Urothelium cell line (cell line): ENCODE results near the gene SNX18.

Experiments used
- DNase-seq: peaks from one replicate; pipeline ENCODE4 v3.0.0; 2011; ENCODE audit warnings: low spot score, mixed read lengths
- FAIRE-seq: peaks from 2 replicates; lab custom pipeline; 2011; peaks lifted over from hg19 to GRCh38; lab: Jason Lieb, UNC

Gene SNX18

DNA sequence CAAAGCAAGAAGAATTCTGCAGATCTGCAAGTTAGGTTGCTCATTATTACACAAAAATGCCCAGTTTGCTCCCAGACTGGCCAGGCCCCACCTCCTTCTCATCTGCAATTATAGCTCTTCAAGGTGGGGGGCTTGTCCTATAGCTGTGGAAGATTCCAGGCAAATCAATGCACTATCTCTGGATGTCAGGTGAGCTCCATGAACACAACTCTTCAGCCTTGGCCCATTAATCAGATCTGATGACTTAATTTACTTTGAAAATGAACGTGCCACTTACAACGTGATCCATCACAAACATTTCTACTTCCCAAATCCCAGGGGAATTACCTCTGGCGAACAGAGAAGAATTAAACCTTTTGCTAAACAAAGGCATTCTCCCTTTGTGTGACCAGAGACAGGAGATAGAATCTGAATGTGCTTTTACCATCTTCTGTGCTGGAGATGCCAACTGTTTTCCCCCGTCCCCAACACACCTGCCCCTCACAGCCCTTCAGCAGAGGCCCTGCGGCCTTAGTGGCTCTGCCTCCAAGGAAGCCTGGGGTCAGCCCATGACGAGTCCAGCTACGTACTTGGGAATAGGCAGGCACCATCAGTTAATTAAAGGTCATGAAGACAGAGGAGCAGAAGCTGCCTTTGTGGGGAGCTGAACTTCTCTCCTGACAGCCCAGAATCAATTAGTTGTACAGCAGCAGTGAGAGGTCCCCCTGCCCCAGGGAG, 60.5 kb downstream of the SNX18 start:
- no peak for FAIRE-seq
- no peak for DNase-seq

GRCh38 chr5:54579591-54580295, 62.2 kb downstream of the SNX18 start:
- no peak for DNase-seq
- FAIRE-seq, result peak; percentile 20

DNA sequence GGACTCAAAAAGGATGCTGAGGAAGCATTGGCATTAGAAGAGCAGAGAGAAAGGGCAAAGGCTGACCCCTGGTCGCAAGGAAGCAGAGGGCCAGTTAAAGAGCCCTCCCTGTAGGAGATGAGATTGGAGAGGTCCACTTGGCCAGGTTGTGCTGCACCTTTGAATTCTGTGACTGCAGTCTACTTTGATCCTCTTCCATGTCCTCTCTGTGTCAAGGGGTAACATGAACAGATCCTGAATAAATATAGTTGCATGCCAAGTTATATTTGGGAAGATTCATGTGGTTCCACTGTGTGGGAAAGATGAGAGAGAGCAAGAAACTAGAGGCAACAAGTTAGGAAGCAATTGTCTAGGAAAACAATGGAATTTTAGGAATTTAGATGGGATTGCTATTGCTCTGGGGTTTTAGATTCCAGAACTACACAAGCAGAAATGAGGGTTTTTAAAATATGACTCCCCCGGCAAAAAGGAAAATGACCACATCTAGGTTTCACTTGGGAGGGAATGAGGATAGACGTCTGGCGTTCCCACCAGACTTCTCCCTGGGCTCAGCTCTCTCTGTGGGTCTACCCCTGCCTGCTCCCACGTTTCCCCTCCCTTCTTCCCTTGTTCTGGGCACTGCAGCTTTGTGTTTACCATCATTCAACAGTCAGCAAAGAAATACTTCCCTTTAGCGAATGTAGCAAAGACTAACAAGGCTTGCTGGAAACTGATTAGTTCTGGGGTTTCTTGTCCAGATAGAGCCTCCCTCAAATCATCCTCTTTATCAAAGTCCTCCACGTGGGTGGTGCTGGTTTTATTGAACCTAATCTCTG, 63.6 kb downstream of the SNX18 start:
- DNase-seq, result peak; percentile 30

GRCh38 chr5:54581831-54582548, 64.4 kb downstream of the SNX18 start:
- DNase-seq (no peak), FAIRE-seq (no peak)

More for the DNA sequence above, 63.6 kb downstream of the SNX18 start:
- no peak for FAIRE-seq

- FAIRE-seq (no peak), DNase-seq (no peak)
Measured at GRCh38 chr5:54586336-54586735, 68.8 kb downstream of the SNX18 start.

DNA sequence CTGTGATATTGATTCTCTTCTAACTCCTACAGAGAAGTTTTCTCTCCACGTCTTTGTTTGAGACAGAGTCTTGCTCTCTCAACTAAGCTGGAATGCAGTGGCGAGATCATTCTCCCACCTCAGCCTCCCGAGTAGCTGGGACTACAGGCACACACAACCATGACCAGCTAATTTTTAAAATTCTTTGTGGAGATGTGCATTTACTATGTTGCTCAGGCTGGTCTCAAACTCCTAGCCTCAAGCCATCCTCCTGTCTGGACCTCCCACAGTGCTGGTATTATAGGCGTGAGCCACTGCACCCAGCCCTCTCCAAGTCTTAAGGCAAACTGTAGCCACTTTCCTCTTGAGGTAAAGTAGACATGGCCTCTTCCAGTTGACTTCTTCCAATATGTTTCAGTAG, 72.2 kb downstream of the SNX18 start:
- FAIRE-seq, result no peak

DNA sequence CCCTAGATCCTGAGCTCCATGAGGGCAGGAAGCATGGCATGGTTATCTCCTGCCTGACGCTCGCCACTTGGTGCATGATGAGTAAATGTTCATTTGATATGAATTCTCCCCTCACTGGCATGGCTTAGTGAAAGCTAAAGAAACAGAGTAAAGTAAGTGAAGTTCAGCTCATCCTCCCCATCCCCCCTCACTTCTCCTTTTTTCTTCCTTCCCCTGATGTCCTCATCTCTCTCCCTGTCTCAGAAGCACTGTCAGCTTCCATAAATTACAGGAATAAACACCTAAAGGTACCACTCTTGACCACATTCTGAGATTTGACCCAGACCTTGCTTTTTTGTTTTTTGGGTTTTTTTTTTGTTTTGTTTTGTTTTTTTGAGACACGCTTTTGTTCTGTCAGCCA, 73.3 kb downstream of the SNX18 start:
- DNase-seq (no peak), FAIRE-seq (no peak)

More for the DNA sequence above, 72.2 kb downstream of the SNX18 start:
- DNase-seq, result no peak

- FAIRE-seq, result no peak
- no peak for DNase-seq
Measured at GRCh38 chr5:54593779-54594178, 76.2 kb downstream of the SNX18 start.

DNA sequence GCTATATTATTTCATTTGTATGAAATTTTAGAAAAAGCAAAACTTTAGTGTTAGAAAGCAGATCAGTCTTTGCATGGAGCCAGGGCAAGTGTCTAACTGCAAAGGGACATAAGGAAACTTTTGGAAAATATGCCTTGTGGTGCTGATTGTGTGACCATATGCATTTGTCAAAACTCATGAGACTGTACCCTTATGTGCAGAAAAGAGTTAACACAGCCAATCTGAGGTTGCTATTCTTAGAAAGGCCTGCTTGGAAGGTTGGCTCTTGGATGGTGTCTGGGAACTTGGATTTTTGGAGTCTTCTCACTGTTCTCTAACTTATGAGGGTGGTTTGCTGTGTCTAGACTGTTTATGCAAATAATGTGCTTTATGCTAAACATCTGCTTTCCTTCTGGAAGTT, 76.6 kb downstream of the SNX18 start:
- FAIRE-seq, result no peak
- no peak for DNase-seq

DNA sequence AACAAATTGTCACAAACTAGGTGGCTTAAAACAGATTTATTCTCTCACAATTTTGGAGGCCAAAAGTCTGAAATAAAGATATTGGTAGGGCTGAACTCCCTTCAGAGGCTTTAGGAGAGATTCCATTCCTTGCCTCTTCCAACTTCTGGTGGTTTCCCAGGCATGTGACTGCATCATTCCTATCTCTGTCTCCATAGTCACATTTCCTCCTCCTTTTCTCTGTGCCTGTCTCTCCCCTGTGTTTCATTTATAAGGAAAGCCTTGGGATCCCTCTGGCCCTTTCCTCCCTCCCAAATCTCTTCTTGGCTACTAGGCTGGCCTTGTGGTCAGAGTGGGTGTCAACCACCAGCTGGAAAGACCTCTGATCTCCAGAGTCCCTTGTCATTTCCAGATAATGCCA, 78.2 kb downstream of the SNX18 start:
- no peak for DNase-seq
- no peak for FAIRE-seq
